Hepatocyte (in vitro differentiated cells): Measurements from ENCODE around the gene CD200. TPM values are rescaled to one million over a fixed set of nuclear protein-coding genes. Genes with fewer than 3 reads are reported as not detected.
"Not testable (repeated sequence)": the region's sequence is repeated elsewhere in the genome, so short reads cannot be mapped to it uniquely, and the experiment has no call there.

Experiments used
- DNase-seq: peaks from one replicate; pipeline ENCODE4 v3.0.0-alpha.2; 2016; ENCODE audit warnings: low spot score
- H2AFZ ChIP-seq: fragments of 200-600 bp; sonication (generic); 2 replicates; pipeline ENCODE4 v1.6.0; 2016; ENCODE audit warnings: antibody characterized with exemption, mild to moderate bottlenecking
- H3K27ac ChIP-seq: fragments of 200-600 bp; sonication (generic); 2 replicates; pipeline ENCODE4 v1.5.1; 2016; ENCODE audit warnings: mild to moderate bottlenecking
- H3K27me3 ChIP-seq: fragments of 200-600 bp; sonication (generic); 2 replicates; pipeline ENCODE4 v1.6.1; 2016
- H3K36me3 ChIP-seq: fragments of 200-600 bp; sonication (generic); replicated peaks from 2 replicates; pipeline ENCODE4 v1.5.1; 2016; ENCODE audit warnings: low read depth; ENCODE audit not compliant: insufficient read depth
- H3K4me1 ChIP-seq: fragments of 200-600 bp; sonication (generic); 2 replicates; pipeline ENCODE4 v1.5.1; 2016; ENCODE audit warnings: mild to moderate bottlenecking, moderate library complexity; ENCODE audit not compliant: insufficient read depth
- H3K4me2 ChIP-seq: fragments of 200-600 bp; sonication (generic); 2 replicates; pipeline ENCODE4 v1.6.0; 2016
- H3K4me3 ChIP-seq: fragments of 200-600 bp; sonication (generic); 2 replicates; pipeline ENCODE4 v1.5.1; 2016; ENCODE audit warnings: mild to moderate bottlenecking
- H3K79me2 ChIP-seq: fragments of 200-600 bp; sonication (generic); 2 replicates; pipeline ENCODE4 v1.6.0; 2017; ENCODE audit warnings: mild to moderate bottlenecking
- H3K9me2 ChIP-seq: fragments of 200-600 bp; sonication (generic); replicated peaks from 2 replicates; pipeline ENCODE4 v1.6.0; 2017; ENCODE audit warnings: mild to moderate bottlenecking; ENCODE audit not compliant: insufficient read depth
- H3K9me3 ChIP-seq: fragments of 200-600 bp; sonication (generic); 2 replicates; pipeline ENCODE4 v1.5.1; 2016; ENCODE audit warnings: low read depth, mild to moderate bottlenecking
- H4K20me1 ChIP-seq: fragments of 200-600 bp; sonication (generic); 2 replicates; pipeline ENCODE4 v1.6.0; 2016; ENCODE audit warnings: mild to moderate bottlenecking; ENCODE audit not compliant: insufficient read depth, poor library complexity, severe bottlenecking
- EZH2 ChIP-seq: fragments of 200-600 bp; sonication (generic); IDR thresholded peaks from 2 replicates; pipeline ENCODE4 v1.6.1; 2016; ENCODE audit warnings: antibody characterized with exemption, mild to moderate bottlenecking, borderline replicate concordance
- EZH2phosphoT487 ChIP-seq: fragments of 200-600 bp; sonication (generic); IDR thresholded peaks from one replicate; pipeline ENCODE4 v1.6.1; 2018; ENCODE audit warnings: antibody characterized with exemption, mild to moderate bottlenecking, low read depth, moderate library complexity; ENCODE audit not compliant: unreplicated experiment, severe bottlenecking
- WGBS: methylation state at CpG from one replicate; pipeline ENCODE4 v1.1.6; 2016; ENCODE audit warnings: low lambda C conversion rate; ENCODE audit errors: missing lambda C conversion rate; 5-methylcytosine and 5-hydroxymethylcytosine counted together
- polyA plus RNA-seq: library from polyadenylated mRNA; unstranded; fragments of >200 nt; fragmentation: Nextera tagmentation; extraction: Ambion mirVana; gene quantifications from 2 replicates; pipeline ENCODE4 v1.2.1, GENCODE V29; 2016
- total RNA-seq: library from RNA; depleted of rRNA; stranded (reverse); fragments of >200 nt; gene quantifications from 2 replicates; pipeline ENCODE4 v1.2.3, GENCODE V29; 2014
- TF ChIP-seq, protein P1 (sequence below): fragments of 200-600 bp; sonication (generic); IDR thresholded peaks from 2 replicates; pipeline ENCODE4 v1.5.1; 2016; ENCODE audit warnings: antibody characterized with exemption, mild to moderate bottlenecking; ENCODE audit not compliant: poor library complexity

CD200 gene
- total and polyA plus RNA-seq, 2 experiments from 2014 or later = 12.6 to 16.8 TPM

DNA sequence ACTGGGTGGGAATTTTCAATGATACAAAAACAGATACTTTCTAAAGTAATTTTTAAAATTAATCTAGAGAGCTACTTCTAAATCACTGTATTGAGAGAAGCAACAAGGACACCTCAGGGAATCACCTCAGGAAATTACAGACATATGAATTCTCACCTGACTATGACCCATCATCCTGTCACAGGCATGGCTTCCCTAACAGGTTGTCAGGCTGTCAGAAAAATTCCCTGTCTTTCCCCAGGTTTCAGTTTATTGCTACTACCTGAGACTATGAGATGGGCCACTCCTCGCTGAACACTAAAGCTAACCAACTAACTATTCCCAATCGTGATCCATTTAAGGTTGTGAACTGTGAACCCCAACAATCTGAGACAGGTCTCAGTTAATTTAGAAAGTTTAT lies 66.1 kb downstream of the CD200 start:
- Histone ChIP-seq H3K9me3 (no peaks in the 10 kb centered on the region), H3K27me3 (no peaks in the 10 kb centered on the region), H2AFZ (no peak overlapping the region), H3K27ac (no peak overlapping the region), H4K20me1 (no peaks in the 10 kb centered on the region), H3K4me2 (no peak overlapping the region), H3K36me3 (no peaks in the 10 kb centered on the region), H3K4me1 (no peaks in the 10 kb centered on the region), H3K79me2 (no peaks in the 10 kb centered on the region), H3K9me2 (no peaks in the 10 kb centered on the region), H3K4me3 (no peak overlapping the region)
- no peak for DNase-seq
- 84% methylated on average over 2 of the region's 2 CpGs for WGBS
- TF ChIP-seq EZH2phosphoT487 (no peak), EZH2 (no peak)
- TF ChIP-seq, protein P1, sequence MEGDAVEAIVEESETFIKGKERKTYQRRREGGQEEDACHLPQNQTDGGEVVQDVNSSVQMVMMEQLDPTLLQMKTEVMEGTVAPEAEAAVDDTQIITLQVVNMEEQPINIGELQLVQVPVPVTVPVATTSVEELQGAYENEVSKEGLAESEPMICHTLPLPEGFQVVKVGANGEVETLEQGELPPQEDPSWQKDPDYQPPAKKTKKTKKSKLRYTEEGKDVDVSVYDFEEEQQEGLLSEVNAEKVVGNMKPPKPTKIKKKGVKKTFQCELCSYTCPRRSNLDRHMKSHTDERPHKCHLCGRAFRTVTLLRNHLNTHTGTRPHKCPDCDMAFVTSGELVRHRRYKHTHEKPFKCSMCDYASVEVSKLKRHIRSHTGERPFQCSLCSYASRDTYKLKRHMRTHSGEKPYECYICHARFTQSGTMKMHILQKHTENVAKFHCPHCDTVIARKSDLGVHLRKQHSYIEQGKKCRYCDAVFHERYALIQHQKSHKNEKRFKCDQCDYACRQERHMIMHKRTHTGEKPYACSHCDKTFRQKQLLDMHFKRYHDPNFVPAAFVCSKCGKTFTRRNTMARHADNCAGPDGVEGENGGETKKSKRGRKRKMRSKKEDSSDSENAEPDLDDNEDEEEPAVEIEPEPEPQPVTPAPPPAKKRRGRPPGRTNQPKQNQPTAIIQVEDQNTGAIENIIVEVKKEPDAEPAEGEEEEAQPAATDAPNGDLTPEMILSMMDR = no peak

DNA sequence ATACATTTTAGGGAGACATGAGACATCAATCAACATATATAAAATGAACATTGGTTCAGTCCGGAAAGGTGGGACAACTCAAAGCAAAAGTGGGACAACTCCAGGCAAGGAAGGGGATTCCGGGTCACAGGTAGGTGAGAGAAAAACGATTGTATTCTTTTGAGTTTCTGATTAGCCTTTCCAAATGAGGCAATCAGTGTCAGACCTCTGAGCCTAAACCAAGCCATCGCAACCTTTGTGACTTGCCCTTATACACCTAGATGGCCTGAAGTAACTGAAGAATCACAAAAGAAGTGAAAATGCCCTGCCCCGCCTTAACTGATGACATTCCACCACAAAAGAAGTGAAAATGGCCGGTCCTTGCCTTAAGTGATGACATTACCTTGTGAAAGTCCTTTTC lies 66.6 kb downstream of the CD200 start:
- not testable (repeated sequence) for H3K4me3 ChIP-seq, H3K4me1 ChIP-seq, H3K27ac ChIP-seq, H2AFZ ChIP-seq, H3K9me3 ChIP-seq, H3K36me3 ChIP-seq, H3K9me2 ChIP-seq, DNase-seq, H4K20me1 ChIP-seq, H3K27me3 ChIP-seq, H3K4me2 ChIP-seq, H3K79me2 ChIP-seq
- WGBS = 72% methylated on average over 6 of the region's 6 CpGs

DNA sequence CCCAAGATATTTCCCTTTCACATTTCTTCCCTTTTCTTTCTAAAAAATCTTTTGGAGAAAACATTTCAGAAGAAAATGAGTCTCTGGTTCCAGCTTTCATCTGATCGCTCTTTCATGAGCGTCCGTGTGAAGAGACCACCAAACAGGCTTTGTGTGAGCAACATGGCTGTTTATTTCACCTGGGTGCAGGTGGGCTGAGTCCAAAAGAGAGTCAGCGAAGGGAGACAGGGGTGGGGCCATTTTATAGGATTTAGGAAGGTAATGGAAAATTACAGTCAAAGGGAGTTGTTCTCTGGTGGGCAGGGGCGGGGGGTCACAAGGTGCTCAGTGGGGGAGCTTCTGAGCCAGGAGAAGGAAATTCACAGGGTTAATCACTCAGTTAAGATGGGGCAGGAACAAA lies 67.4 kb downstream of the CD200 start:
- not testable (repeated sequence) for H4K20me1 ChIP-seq, H3K27me3 ChIP-seq, H3K9me3 ChIP-seq, H3K79me2 ChIP-seq, H3K9me2 ChIP-seq, H3K36me3 ChIP-seq, H3K4me1 ChIP-seq, H3K27ac ChIP-seq, DNase-seq, H2AFZ ChIP-seq, H3K4me3 ChIP-seq, H3K4me2 ChIP-seq
- 77% methylated on average over 5 of the region's 5 CpGs for WGBS

DNA sequence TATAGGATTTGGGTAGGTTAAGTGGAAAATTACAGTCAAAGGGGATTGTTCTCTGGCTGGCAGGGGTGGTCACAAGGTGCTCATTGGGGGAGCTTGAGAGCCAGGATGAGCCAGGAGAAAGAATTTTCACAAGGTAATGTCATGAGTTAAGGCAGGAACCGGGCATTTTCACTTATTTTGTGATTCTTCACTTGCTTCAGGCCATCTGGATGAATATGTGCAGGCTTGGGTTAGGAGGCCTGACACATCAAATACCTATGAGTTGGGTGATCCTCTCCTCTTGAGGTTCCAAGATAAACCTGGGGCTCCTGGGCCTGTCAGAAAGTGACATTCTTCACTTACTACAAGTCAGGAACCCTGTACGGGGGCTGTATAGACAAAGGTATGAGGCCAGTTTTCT lies 68.7 kb downstream of the CD200 start:
- WGBS = 67% methylated on average over 2 of the region's 2 CpGs
- no peak overlapping the region for H3K4me3 ChIP-seq
- TF ChIP-seq, protein P1 = no peak
- TF ChIP-seq EZH2phosphoT487 (no peak), EZH2 (no peak)
- H3K9me2 ChIP-seq = no peaks in the 10 kb centered on the region
- H3K4me2 ChIP-seq = no peak overlapping the region
- no peak overlapping the region for H2AFZ ChIP-seq
- H3K79me2 ChIP-seq = no peaks in the 10 kb centered on the region
- no peaks in the 10 kb centered on the region for H3K27me3 ChIP-seq
- DNase-seq = no peak
- H3K9me3 ChIP-seq = no peaks in the 10 kb centered on the region
- peaks cover 3% of the 10 kb centered on the region for H3K4me1 ChIP-seq
- H3K36me3 ChIP-seq = no peaks in the 10 kb centered on the region
- no peaks in the 10 kb centered on the region for H4K20me1 ChIP-seq
- no peak overlapping the region for H3K27ac ChIP-seq

DNA sequence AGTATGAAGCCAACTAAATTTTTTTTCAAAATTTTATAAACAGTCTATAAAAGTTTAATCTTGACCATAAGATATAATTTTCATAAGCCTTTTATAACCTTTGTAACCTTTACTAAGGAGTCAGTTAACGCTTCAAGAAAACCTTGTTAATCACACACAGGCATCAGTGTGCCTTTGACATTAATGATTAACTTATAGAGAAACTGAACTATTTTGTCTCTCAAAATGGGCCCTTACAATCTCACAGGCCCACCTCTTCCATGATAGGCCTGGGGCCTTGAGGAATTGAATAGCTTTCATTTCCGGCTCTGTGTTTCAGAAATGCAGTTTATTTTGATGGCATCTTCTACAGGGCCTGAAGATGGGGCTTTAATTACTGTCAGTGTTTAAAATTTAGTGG lies 70.1 kb downstream of the CD200 start:
- Histone ChIP-seq H3K36me3 (no peaks in the 10 kb centered on the region), H3K4me3 (no peak overlapping the region), H3K9me2 (no peaks in the 10 kb centered on the region), H3K4me1 (peaks cover 8% of the 10 kb centered on the region), H3K79me2 (no peaks in the 10 kb centered on the region), H2AFZ (peak overlapping the region; percentile 22), H4K20me1 (no peaks in the 10 kb centered on the region), H3K4me2 (no peak overlapping the region), H3K27me3 (no peaks in the 10 kb centered on the region), H3K27ac (peak overlapping the region; percentile 10), H3K9me3 (no peaks in the 10 kb centered on the region)
- no peak for DNase-seq
- TF ChIP-seq EZH2 (no peak), EZH2phosphoT487 (no peak)
- TF ChIP-seq, protein P1 = no peak
- WGBS = 72% methylated on average over 2 of the region's 2 CpGs

DNA sequence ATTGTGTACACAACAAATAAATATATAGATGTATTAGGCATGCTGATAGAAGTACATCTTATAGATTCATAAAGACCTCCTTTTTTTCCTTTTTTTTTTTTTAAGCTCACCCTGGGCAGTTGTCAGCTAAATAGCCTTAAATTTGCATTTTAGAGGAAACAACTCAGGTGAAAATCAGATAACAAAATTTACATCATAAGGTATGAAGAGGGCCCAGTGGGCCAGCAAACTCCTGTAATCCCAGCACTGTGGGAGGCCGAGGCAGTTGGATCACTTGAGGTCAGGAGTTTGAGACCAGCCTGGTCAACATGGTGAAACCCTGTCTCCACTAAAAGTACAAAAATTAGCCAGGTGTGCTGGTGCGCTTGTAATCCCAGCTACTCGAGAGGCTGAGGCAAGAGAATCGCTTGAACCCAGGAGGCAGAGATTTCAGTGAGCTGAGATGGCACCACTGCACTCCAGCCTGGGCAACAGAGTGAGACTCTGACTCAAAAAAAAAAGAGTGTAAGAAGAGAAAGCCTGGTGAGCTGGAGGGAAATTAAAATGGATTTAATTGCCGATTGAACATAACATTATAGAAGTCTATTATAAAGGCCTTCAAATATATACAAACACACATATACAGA lies 72.1 kb downstream of the CD200 start:
- not testable (repeated sequence) for H3K4me1 ChIP-seq, DNase-seq, H2AFZ ChIP-seq, H3K79me2 ChIP-seq, H3K9me3 ChIP-seq, H3K27ac ChIP-seq, H3K36me3 ChIP-seq, H3K9me2 ChIP-seq, H4K20me1 ChIP-seq, H3K4me2 ChIP-seq, H3K4me3 ChIP-seq, H3K27me3 ChIP-seq
- 68% methylated on average over 5 of the region's 5 CpGs for WGBS
